Panc1 (cell line): ENCODE measurements around the gene GRAMD4. TPM values are rescaled to one million over a fixed set of nuclear protein-coding genes. Genes with fewer than 3 reads are reported as not detected.

Experiments
- ATAC-seq: fragments of 200-7000 bp; cut with Tn5 transposase; 2 replicates; pipeline ENCODE4 v1.9.1; 2020; ENCODE audit warnings: mild to moderate bottlenecking, moderate library complexity
- BruUV-seq: library from RNA; stranded (reverse); fragments of 400-500 nt; replicated peaks from 2 replicates; lab custom pipeline; 2021; lab: Mats Ljungman, UMichigan
- CTCF ChIA-PET: fragments of 300-600 bp; sonication (Branson Sonifier 250); formaldehyde crosslinking; loops from one replicate; lab custom pipeline; 2022; ENCODE audit warnings: antibody characterized with exemption; lab: Charles Lee
- POLR2A ChIA-PET: fragments of 300-600 bp; sonication (Branson Sonifier 250); formaldehyde crosslinking; loops from one replicate; lab custom pipeline; 2022; ENCODE audit warnings: antibody characterized with exemption; lab: Charles Lee
- DNase-seq: peaks from one replicate; pipeline ENCODE4 v3.0.0-alpha.2; 2010; ENCODE audit warnings: low read depth, low spot score
- H3K27ac ChIP-seq: 2 replicates; pipeline ENCODE4 v1.5.1; 2011; ENCODE audit warnings: mild to moderate bottlenecking, low read length, inconsistent platforms
- H3K27me3 ChIP-seq: fragments of 200-500 bp; sonication (Bioruptor generic); 2 replicates; pipeline ENCODE4 v1.6.0; 2014; ENCODE audit warnings: low read length, inconsistent platforms; ENCODE audit not compliant: control insufficient read depth, insufficient read depth
- H3K36me3 ChIP-seq: fragments of 200-500 bp; sonication (Bioruptor generic); 2 replicates; pipeline ENCODE4 v1.5.1; 2014; ENCODE audit warnings: inconsistent platforms, mild to moderate bottlenecking, low read length, moderate library complexity; ENCODE audit not compliant: control insufficient read depth, insufficient read depth
- H3K4me1 ChIP-seq: 2 replicates; pipeline ENCODE4 v1.5.1; 2011; ENCODE audit warnings: inconsistent platforms, mild to moderate bottlenecking, low read length, moderate library complexity; ENCODE audit not compliant: control insufficient read depth, insufficient read depth
- H3K4me3 ChIP-seq, 2 experiments: 2 replicates each; pipeline ENCODE4 v1.5.1; 2011 to 2012; ENCODE audit warnings: low read depth in 2 of 2, low read length in 2 of 2, mild to moderate bottlenecking in 2 of 2, inconsistent platforms in 1 of 2, moderate library complexity in 1 of 2
- H3K9me3 ChIP-seq: fragments of 200-500 bp; sonication (Bioruptor generic); 2 replicates; pipeline ENCODE4 v1.5.1; 2014; ENCODE audit warnings: low read depth, mild to moderate bottlenecking, inconsistent platforms, low read length, moderate library complexity; ENCODE audit not compliant: control insufficient read depth, insufficient read depth
- CTCF ChIP-seq: fragments of 450-650 bp; IDR thresholded peaks from 2 replicates; pipeline ENCODE4 v1.5.1; 2017; ENCODE audit warnings: mild to moderate bottlenecking
- POLR2AphosphoS5 ChIP-seq: IDR thresholded peaks from 2 replicates; pipeline ENCODE4 v1.6.1; 2012; ENCODE audit warnings: mild to moderate bottlenecking, low read depth, low read length, moderate library complexity
- REST ChIP-seq, 2 experiments: IDR thresholded peaks; 2 replicates each; pipeline ENCODE4 v1.6.1; 2011 to 2012; ENCODE audit warnings: low read depth in 2 of 2, control low read depth in 1 of 2, low read length in 1 of 2, mild to moderate bottlenecking in 1 of 2, moderate library complexity in 1 of 2; ENCODE audit not compliant: insufficient read depth in 1 of 2
- SIN3A ChIP-seq: IDR thresholded peaks from 2 replicates; pipeline ENCODE4 v1.6.1; 2012; ENCODE audit warnings: low read depth, mild to moderate bottlenecking, low read length, moderate library complexity, borderline replicate concordance; ENCODE audit not compliant: insufficient read depth
- TCF7L2 ChIP-seq: IDR thresholded peaks from 2 replicates; pipeline ENCODE4 v1.6.1; 2011; ENCODE audit warnings: mild to moderate bottlenecking, low read depth, low read length, inconsistent platforms
- in situ Hi-C: cut with HindIII; loops from 2 replicates; pipeline ENCODE4 v1.10.0; 2016; ENCODE audit warnings: low sequenced_read_pairs, low pct_unique_long_range_greater_than_20kb
- intact Hi-C: fragments of 100-400 bp; cut with micrococcal nuclease; formaldehyde crosslinking; loops from one replicate; pipeline ENCODE4 v1.10.0; 2022; ENCODE audit not compliant: unreplicated experiment
- total RNA-seq: library from RNA; stranded (reverse); gene quantifications from one replicate; pipeline ENCODE4 v1.2.1, GENCODE V29; 2021; ENCODE audit not compliant: unreplicated experiment

The GRAMD4 gene
- total RNA-seq, 1 experiment from 2014 or later: 30.8 TPM

GRCh38 chr22:46649141-46650077 is 29.2 kb downstream of the GRAMD4 start:
- ATAC-seq (no peak), DNase-seq (no peak)
- CTCF ChIA-PET: no interaction called here
- no peaks in the 10 kb centered on the region for H3K36me3 ChIP-seq
- H3K9me3 ChIP-seq: no peaks in the 10 kb centered on the region
- H3K4me1 ChIP-seq: no peaks in the 10 kb centered on the region; the same call in none of the 2 replicates
- no TSS peak for BruUV-seq
- TF ChIP-seq SIN3A: no peak
- TF ChIP-seq TCF7L2: no peak
- no peak for TF ChIP-seq POLR2AphosphoS5
- no peak for TF ChIP-seq CTCF
- no peak for TF ChIP-seq REST (IDR thresholded peaks at IDR 0.05; ENCODE audit: insufficient read depth in 1 of 2, low read depth in 2 of 2, low read length in 1 of 2)
- H3K27ac ChIP-seq: no peak overlapping the region
- in situ Hi-C loops (no loop called here), intact Hi-C loops (no loop called here)
- POLR2A ChIA-PET: no interaction called here
- no peak overlapping the region for H3K4me3 ChIP-seq
- no peaks in the 10 kb centered on the region for H3K27me3 ChIP-seq

GRCh38 chr22:46650078-46650810 is 30.1 kb downstream of the GRAMD4 start:
- ChIA-PET CTCF (no interaction called here), POLR2A (no interaction called here)
- in situ Hi-C loops: no loop called here
- no peak for TF ChIP-seq SIN3A
- TF ChIP-seq REST (IDR thresholded peaks at IDR 0.05; ENCODE audit: insufficient read depth in 1 of 2, low read depth in 2 of 2, low read length in 1 of 2): no peak
- TF ChIP-seq TCF7L2: no peak
- no peak for TF ChIP-seq POLR2AphosphoS5
- TF ChIP-seq CTCF: no peak
- Histone ChIP-seq H3K27me3 (no peaks in the 10 kb centered on the region), H3K4me3 (no peak overlapping the region), H3K27ac (no peak overlapping the region), H3K4me1 (no peaks in the 10 kb centered on the region; the same call in none of the 2 replicates), H3K9me3 (no peaks in the 10 kb centered on the region), H3K36me3 (no peaks in the 10 kb centered on the region)
- intact Hi-C loops: no loop called here
- no TSS peak for BruUV-seq
- ATAC-seq (no peak), DNase-seq (no peak)
